Right lobe of liver (tissue), 4 donors: ENCODE data around the gene NTHL1.

ENCODE experiments used
- POLR2A ChIP-seq: fragments of 450-650 bp; IDR thresholded peaks from one replicate; pipeline ENCODE4 v1.6.1; 2017; ENCODE audit warnings: antibody characterized with exemption, mild to moderate bottlenecking
- TF ChIP-seq, protein P1 (sequence below), 4 donors: fragments of 200-600 bp in 3 of 4; fragments of 450-650 bp in 1 of 4; IDR thresholded peaks; one replicate each; pipeline versions ENCODE4 v1.5.1 to v1.8.0; 2016 to 2022; ENCODE audit warnings: antibody characterized with exemption in 4 of 4, mild to moderate bottlenecking in 2 of 4
- donor health status: DM: no; HTN: no; CAD: no.
- donor health status: DM: no; HTN: no; CAD: no.
- donor health status: DM: no; HTN: yes; CAD: no.

DNA sequence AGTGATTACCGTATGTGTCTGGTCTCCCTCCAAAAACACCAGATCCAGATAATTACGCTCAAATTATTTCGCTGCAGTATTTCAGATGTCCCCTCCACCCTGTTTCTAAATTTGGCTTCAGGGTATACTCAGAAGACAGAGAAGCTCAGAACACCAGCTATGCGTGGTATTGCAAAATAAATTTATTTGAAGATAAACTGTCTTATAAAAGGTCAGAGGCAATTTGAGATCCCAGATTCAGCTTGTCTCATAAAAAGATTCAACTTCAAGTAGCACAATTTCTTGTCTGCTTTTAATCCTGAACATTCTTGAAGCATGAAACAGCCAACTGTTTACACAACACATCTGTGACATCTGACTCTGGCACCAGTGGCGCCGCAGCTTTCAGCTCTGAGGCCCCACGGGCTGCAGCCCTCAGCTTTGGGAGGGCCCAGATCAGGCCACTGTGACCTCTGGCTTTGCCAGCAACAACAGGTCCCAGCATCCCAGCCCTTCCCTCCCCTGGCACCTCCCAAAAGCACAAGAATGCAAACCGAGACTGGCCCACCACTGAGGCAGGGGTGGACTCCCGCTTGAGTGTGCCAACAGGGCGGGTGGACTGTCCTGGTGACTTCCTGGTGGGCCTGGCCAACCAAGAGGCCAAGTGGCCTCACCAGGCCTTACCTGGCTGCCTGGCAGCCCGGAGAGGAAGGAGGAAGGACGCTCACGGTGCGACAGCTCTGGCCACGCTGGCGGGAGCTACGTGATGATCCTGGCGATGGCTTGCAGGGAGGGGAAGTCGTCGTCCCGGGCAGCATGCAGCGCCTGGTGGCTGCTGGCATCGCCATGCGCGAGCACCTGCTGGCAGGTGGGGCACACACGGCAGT, 49.9 kb downstream of the NTHL1 start:
- TF ChIP-seq, protein P1, sequence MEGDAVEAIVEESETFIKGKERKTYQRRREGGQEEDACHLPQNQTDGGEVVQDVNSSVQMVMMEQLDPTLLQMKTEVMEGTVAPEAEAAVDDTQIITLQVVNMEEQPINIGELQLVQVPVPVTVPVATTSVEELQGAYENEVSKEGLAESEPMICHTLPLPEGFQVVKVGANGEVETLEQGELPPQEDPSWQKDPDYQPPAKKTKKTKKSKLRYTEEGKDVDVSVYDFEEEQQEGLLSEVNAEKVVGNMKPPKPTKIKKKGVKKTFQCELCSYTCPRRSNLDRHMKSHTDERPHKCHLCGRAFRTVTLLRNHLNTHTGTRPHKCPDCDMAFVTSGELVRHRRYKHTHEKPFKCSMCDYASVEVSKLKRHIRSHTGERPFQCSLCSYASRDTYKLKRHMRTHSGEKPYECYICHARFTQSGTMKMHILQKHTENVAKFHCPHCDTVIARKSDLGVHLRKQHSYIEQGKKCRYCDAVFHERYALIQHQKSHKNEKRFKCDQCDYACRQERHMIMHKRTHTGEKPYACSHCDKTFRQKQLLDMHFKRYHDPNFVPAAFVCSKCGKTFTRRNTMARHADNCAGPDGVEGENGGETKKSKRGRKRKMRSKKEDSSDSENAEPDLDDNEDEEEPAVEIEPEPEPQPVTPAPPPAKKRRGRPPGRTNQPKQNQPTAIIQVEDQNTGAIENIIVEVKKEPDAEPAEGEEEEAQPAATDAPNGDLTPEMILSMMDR (IDR thresholded peaks at IDR 0.05): no peak
- no peak for TF ChIP-seq POLR2A
